Large intestine (tissue), 3 donors: ENCODE measurements around the gene C2orf76. TPM values are rescaled to one million over a fixed set of nuclear protein-coding genes. Genes with fewer than 3 reads are reported as not detected.
A peak's percentile ranks its signal among the peaks of the same experiment; 100 is the strongest.

ENCODE experiments used
- DNase-seq, 2 donors: peaks; one replicate each; pipeline versions ENCODE4 v3.0.0 to v3.0.0-alpha.2; 2013
- H3K27ac ChIP-seq: one replicate; pipeline ENCODE4 v1.5.1; 2013; ENCODE audit warnings: low read length
- H3K27me3 ChIP-seq: 2 replicates; pipeline ENCODE4 v1.6.1; 2013; ENCODE audit warnings: low read length; ENCODE audit not compliant: control insufficient read depth, insufficient read depth
- H3K36me3 ChIP-seq: 2 replicates; pipeline ENCODE4 v1.6.1; 2013; ENCODE audit warnings: low read length; ENCODE audit not compliant: control insufficient read depth, insufficient read depth
- H3K4me1 ChIP-seq: one replicate; pipeline ENCODE4 v1.6.1; 2013; ENCODE audit warnings: low read length; ENCODE audit not compliant: control insufficient read depth, insufficient read depth
- H3K4me3 ChIP-seq: one replicate; pipeline ENCODE4 v1.5.1; 2013; ENCODE audit warnings: low read length
- H3K9me3 ChIP-seq: one replicate; pipeline ENCODE4 v1.6.1; 2013; ENCODE audit warnings: mild to moderate bottlenecking, low read depth, low read length, moderate library complexity; ENCODE audit not compliant: control insufficient read depth
- WGBS: methylation state at CpG from one replicate; pipeline ENCODE4 v1.1.5; 2013; ENCODE audit warnings: low lambda C conversion rate; ENCODE audit not compliant: insufficient coverage; 5-methylcytosine and 5-hydroxymethylcytosine counted together
- polyA plus RNA-seq: library from polyadenylated mRNA; unstranded; fragments of 120-200 nt; gene quantifications from one replicate; pipeline ENCODE4 v1.2.1, GENCODE V29; 2013

Gene C2orf76
- polyA plus RNA-seq, 1 donor = 11.9 TPM

- DNase-seq = no peak
- H3K4me1 ChIP-seq = peaks cover 11% of the 10 kb centered on the region
- no peak overlapping the region for H3K4me3 ChIP-seq
- WGBS = 80% methylated on average over 1 of the region's 1 CpG
- H3K27me3 ChIP-seq = no peaks in the 10 kb centered on the region
- no peaks in the 10 kb centered on the region for H3K36me3 ChIP-seq
- no peaks in the 10 kb centered on the region for H3K9me3 ChIP-seq
- H3K27ac ChIP-seq = peak overlapping the region; percentile 15
These were observed 49.1 kb downstream of the C2orf76 start for GRCh38 chr2:119317554-119317953.

- H3K4me3 ChIP-seq = no peak overlapping the region
- H3K4me1 ChIP-seq = peaks cover 11% of the 10 kb centered on the region
- 100% methylated on average over 1 of the region's 3 CpGs for WGBS
- no peaks in the 10 kb centered on the region for H3K27me3 ChIP-seq
- no peak for DNase-seq
- no peak overlapping the region for H3K27ac ChIP-seq
- no peaks in the 10 kb centered on the region for H3K9me3 ChIP-seq
- no peaks in the 10 kb centered on the region for H3K36me3 ChIP-seq
These were observed 50.6 kb downstream of the C2orf76 start for GRCh38 chr2:119316066-119316465.

- 60% methylated on average over 3 of the region's 4 CpGs for WGBS
- Histone ChIP-seq H3K4me1 (peaks cover 11% of the 10 kb centered on the region), H3K4me3 (no peak overlapping the region), H3K36me3 (no peaks in the 10 kb centered on the region), H3K9me3 (no peaks in the 10 kb centered on the region), H3K27ac (no peak overlapping the region), H3K27me3 (no peaks in the 10 kb centered on the region)
- no peak for DNase-seq
These were observed 51.3 kb downstream of the C2orf76 start for GRCh38 chr2:119315241-119315925.

- Histone ChIP-seq H3K4me1 (peaks cover 7% of the 10 kb centered on the region), H3K4me3 (no peak overlapping the region), H3K27me3 (no peaks in the 10 kb centered on the region), H3K9me3 (no peaks in the 10 kb centered on the region), H3K36me3 (no peaks in the 10 kb centered on the region), H3K27ac (no peak overlapping the region)
- DNase-seq = no peak
- no CpG with 5 or more reads among the region's 9 CpGs for WGBS
These were observed 54.8 kb downstream of the C2orf76 start for GRCh38 chr2:119311831-119312230.

- no peak overlapping the region for H3K4me3 ChIP-seq
- H3K9me3 ChIP-seq = no peaks in the 10 kb centered on the region
- H3K27me3 ChIP-seq = no peaks in the 10 kb centered on the region
- no peaks in the 10 kb centered on the region for H3K36me3 ChIP-seq
- no CpG with 5 or more reads among the region's 5 CpGs for WGBS
- peaks cover 6% of the 10 kb centered on the region for H3K4me1 ChIP-seq
- DNase-seq = no peak
- no peak overlapping the region for H3K27ac ChIP-seq
These were observed 55.3 kb downstream of the C2orf76 start for GRCh38 chr2:119311371-119311770.

GRCh38 chr2:119308793-119309330, 57.8 kb downstream of the C2orf76 start:
- H3K36me3 ChIP-seq = no peaks in the 10 kb centered on the region
- no peak for DNase-seq
- H3K9me3 ChIP-seq = no peaks in the 10 kb centered on the region
- no CpG with 5 or more reads among the region's 4 CpGs for WGBS
- no peak overlapping the region for H3K4me3 ChIP-seq
- no peak overlapping the region for H3K27ac ChIP-seq
- H3K27me3 ChIP-seq = no peaks in the 10 kb centered on the region
- H3K4me1 ChIP-seq = no peaks in the 10 kb centered on the region

- Histone ChIP-seq H3K4me1 (no peaks in the 10 kb centered on the region), H3K36me3 (no peaks in the 10 kb centered on the region), H3K4me3 (no peak overlapping the region), H3K9me3 (no peaks in the 10 kb centered on the region), H3K27me3 (no peaks in the 10 kb centered on the region), H3K27ac (no peak overlapping the region)
- WGBS = 83% methylated on average over 1 of the region's 7 CpGs
- no peak for DNase-seq
These were observed 59.1 kb downstream of the C2orf76 start for GRCh38 chr2:119307419-119308140.

- no peak overlapping the region for H3K27ac ChIP-seq
- H3K4me1 ChIP-seq = no peaks in the 10 kb centered on the region
- DNase-seq = no peak
- H3K4me3 ChIP-seq = no peak overlapping the region
- no peaks in the 10 kb centered on the region for H3K36me3 ChIP-seq
- no peaks in the 10 kb centered on the region for H3K9me3 ChIP-seq
- H3K27me3 ChIP-seq = no peaks in the 10 kb centered on the region
- WGBS = 100% methylated on average over 2 of the region's 10 CpGs
These were observed 60.4 kb downstream of the C2orf76 start for GRCh38 chr2:119306196-119306590.

- H3K36me3 ChIP-seq = no peaks in the 10 kb centered on the region
- 40% methylated on average over 3 of the region's 12 CpGs for WGBS
- no peaks in the 10 kb centered on the region for H3K4me1 ChIP-seq
- H3K27me3 ChIP-seq = no peaks in the 10 kb centered on the region
- H3K27ac ChIP-seq = peak overlapping the region; percentile 16
- H3K4me3 ChIP-seq = no peak overlapping the region
- no peaks in the 10 kb centered on the region for H3K9me3 ChIP-seq
- peak; percentile 48 to 84 for DNase-seq
These were observed 61.0 kb downstream of the C2orf76 start for GRCh38 chr2:119305497-119306195.

GRCh38 chr2:119304847-119305246, 61.8 kb downstream of the C2orf76 start:
- Histone ChIP-seq H3K27me3 (no peaks in the 10 kb centered on the region), H3K27ac (no peak overlapping the region), H3K9me3 (no peaks in the 10 kb centered on the region), H3K36me3 (no peaks in the 10 kb centered on the region), H3K4me3 (no peak overlapping the region), H3K4me1 (no peaks in the 10 kb centered on the region)
- DNase-seq = no peak
- WGBS = 80% methylated on average over 1 of the region's 2 CpGs
